CD1c-positive myeloid dendritic cell (primary cell): ENCODE results near the gene LGALS9B.
"Not testable (repeated sequence)": the region's sequence is repeated elsewhere in the genome, so short reads cannot be mapped to it uniquely, and the experiment has no call there.

ENCODE experiments used
- DNase-seq: peaks from one replicate; pipeline ENCODE4 v3.0.0-alpha.2; 2016; ENCODE audit errors: extremely low spot score

Gene LGALS9B

DNA sequence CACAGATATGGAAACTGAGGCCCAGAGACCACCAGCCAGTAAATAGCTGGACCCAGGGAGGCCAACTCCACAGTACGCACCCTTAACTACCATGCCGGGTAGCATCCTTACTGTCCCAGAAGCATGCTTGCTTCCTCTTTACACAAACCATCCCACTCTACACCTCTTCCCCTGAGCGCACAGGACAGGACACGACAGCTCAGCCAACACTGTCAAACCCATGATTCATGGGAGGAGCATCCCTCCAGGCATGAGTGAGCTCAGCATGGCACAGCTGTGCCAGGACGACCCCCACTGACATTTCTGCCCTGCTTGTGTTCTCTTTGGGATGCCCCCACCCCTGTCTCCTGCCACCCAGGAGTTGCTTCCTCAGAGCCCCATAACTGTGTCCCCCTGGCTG, 340 bp downstream of the LGALS9B start:
- DNase-seq = peak; percentile 57

DNA sequence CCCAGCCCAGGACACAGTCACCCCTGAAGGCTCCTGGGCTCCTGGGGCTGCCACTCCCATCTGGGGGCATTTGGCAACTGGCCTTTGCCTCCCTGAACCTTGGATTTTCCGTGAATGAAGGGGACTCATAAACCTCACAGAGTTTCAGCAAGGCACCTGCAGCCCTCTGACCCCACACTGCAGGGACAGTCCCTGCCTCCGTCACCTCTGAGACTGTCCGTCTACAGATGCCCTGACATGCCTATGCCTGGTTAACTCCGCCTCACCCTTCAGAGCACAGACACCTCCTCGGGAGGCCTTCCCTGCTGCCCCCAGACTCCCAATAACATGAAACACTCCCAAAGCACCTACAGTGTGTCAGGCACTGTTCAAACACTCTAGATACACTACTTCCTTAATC, 786 bp downstream of the LGALS9B start:
- DNase-seq = not testable (repeated sequence)

DNA sequence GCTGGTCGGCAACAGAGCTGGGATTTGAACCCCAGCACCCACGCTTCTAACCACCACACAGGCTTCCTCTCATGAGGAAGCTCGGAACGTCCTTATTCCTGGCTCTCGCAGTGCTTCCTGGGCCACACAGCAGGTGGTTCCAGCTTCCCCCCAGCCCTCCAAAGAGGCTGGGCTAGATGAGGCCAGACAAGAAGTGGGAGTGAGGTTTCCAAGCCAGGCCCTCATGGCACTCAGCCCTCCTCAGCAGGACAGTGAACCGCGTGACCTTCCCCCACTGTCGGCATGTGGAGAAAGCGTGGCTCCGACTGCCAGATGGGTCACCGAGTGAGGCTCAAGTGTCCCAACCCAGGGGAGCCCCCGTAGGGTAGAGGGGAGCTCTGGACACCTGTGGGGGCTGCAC, 1.8 kb downstream of the LGALS9B start:
- not testable (repeated sequence) for DNase-seq

DNA sequence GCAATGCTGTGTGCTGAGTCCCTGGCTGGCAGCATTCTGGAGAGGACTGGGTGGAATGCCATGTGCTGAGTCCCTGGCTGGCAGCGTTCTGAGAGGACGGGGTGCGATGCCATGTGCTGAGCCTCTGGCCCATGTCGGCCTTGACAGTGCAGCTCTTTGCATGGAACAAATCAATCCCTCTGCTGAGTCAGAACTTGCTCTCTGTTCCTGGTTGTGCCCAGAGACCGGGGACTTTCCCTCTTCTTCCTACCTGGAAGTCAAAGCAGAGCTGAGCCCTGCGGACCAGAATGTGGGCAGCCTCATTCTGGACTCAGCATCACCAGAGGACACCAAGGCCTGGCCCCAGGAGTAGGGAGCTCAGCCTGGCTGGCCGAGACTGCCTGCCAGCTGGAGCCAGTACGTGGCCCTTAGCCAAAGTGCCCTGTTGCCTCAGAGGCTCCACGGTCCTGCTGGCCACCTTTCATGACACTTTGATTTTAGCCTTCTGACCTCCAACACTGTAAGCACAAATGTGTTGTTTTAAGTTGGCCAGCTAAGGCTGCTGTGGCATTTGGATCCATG, 2.4 kb downstream of the LGALS9B start:
- DNase-seq = not testable (repeated sequence)

DNA sequence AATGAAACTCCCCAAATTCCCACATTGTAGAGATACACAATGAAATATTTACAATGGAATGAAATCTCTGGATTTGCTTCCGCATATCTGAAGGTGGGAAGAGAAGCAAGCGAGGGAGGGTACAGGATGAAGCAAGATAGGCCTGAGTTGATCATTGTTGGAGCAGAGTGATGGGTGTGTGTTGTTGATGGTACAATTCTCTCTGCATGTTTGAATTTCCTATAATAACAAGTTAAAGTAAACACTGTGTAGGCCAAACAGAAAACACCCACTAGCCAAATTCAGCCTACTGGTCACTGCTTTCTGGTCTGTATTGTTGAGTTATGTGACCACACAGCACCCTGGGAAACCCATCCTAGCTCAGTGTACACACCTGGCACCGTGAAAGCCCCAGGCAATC, 5.2 kb downstream of the LGALS9B start:
- DNase-seq = not testable (repeated sequence)

DNA sequence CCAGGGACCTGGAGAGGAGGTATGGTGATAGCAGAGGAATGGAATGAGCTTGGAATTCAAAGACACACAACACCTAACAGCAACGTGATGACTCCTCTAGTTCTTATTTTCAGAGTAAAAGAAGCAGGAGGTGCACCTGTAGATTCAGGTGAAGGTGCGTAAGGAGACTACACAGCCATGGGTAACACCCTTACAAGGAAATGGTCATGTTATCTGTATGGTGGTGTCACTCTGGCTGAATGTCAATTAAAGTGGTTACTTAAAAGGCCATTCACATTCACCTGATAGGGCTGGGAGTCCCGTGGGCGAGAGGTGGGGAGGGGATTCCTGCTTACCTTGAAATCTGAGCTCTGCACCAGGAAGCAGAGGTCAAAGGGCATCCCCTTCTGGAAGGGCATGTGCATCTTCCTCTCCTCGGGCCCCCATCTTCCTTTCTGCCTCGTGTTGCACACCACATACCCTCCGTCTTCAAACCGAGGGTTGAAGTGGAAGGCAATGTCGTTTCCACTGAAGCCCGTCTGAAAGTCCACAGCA, 9.4 kb downstream of the LGALS9B start:
- DNase-seq = not testable (repeated sequence)

DNA sequence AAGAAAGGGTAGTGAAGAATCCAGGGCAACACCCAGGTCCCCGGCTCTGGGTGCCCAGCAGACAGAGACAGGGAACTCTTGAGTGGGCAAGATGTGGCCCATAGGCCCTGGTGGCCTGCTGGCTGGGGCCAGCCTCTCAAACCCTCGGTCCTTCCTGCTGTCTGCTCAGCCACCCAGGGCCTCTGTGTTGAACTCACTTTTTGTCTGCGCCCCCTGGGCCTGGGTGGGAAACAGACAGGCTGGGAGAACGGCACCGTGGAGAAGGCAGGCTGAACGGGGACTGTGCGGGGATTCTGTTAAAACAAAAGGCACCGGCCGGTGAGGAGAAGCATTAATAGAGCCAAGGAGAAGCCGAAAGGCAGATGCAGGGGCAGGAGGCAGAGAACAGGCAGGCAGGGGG, 12.2 kb downstream of the LGALS9B start:
- DNase-seq = not testable (repeated sequence)

DNA sequence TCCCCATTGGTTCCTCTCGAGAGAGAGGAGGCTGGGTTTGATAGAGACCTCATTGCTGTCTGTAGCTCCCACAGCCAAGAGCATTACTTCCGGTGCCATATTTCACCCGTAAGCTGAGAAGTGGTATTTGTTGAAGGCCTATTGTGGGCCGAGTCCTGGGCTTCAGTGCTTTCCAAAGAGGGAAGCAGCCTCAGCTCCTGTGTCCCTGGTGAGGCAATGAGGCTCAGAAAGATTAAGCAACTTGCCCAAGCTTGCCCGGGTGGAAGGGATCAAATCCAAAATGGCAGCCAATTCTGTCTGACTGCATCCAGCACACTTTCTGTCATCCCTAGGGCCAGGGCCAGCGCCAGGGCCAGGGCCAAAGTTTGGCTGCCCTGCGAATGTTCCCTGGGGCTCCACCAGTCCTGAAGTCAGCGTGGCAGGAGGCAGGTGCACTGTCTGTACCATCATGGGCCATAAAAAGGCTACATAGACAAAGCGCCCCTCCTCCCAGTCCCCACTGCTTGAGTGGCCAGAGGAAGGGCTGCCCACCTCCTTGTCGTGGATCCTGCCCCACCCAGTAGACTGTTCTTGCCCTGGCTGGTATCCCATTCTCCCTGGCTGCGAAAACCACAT, 13.4 kb downstream of the LGALS9B start:
- not testable (repeated sequence) for DNase-seq

DNA sequence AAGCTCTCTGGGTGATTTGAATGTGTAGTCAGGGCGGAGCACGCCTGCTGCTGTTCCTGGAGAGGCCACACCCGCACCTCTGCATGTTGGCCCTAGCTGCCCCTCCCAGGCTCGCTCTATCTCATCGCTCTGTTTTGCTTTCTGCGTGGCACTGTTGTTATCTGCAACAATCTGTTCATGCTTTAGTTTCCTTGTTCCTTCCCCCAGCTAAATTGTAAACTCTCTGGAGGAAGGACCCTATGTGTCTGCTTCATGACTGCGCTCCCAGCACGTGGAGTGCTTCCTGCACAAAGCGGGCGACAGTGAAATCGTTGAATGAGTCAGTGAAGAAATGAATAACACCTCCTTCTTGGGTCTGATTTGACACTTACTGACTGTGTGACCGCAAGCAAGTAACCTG, 16.5 kb downstream of the LGALS9B start:
- DNase-seq = not testable (repeated sequence)

DNA sequence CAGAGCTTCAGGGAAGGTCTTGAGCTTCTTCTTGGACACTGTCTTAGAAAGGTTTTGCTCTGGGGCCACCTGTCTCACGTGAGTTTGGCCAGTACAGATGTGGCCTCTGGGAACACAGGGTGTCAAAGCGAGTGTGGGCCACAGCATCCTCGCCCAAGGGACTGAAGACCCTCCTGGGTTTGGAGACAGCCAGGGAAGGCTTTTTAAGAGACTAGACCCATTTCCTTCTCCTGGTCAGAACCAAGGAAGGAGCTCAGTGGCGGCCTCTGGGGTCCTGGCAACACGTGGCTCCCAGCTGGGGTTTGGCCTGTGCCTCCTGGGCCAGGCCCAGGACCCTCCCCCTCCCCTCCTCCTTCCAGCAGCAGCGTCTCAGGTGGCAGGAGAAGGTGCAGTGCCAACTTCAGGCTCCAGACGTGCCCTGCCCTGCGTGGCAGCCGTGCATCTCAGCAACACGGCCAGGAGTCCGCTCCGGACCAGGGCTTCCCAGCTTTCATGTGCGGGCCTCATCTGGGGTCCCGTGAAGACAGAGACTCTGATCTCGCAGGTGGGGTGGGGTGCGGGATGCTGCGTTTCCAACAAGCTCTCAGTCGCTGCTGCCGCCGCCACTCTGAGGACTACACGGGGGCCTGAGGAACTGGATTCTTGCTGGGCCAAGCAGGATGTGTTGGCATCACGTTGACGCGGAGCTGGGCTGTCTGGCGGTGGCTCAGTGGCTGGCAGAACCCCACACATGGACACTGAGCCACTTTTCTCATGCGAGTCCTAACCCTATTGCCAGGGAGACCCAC, 19.6 kb downstream of the LGALS9B start:
- DNase-seq = not testable (repeated sequence)

DNA sequence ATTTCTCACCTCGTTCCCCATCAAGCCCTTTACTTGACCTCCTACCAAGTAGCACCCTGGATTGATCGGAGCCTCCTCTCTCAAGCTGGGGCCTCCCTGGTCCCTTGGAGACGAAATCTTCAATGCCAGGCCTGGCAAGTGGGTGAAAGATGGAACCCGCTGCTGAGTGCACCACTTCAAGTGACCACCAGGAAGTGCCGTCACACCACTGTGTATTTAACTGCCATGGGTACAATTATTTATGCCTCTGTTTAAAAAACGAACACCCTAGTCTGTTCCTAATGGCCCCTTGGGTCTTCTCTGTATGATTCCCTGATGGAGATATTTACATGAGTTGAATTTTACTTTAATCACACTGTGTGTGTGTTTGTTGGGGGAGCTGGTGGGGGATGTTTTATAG, 20.4 kb downstream of the LGALS9B start:
- DNase-seq = not testable (repeated sequence)

DNA sequence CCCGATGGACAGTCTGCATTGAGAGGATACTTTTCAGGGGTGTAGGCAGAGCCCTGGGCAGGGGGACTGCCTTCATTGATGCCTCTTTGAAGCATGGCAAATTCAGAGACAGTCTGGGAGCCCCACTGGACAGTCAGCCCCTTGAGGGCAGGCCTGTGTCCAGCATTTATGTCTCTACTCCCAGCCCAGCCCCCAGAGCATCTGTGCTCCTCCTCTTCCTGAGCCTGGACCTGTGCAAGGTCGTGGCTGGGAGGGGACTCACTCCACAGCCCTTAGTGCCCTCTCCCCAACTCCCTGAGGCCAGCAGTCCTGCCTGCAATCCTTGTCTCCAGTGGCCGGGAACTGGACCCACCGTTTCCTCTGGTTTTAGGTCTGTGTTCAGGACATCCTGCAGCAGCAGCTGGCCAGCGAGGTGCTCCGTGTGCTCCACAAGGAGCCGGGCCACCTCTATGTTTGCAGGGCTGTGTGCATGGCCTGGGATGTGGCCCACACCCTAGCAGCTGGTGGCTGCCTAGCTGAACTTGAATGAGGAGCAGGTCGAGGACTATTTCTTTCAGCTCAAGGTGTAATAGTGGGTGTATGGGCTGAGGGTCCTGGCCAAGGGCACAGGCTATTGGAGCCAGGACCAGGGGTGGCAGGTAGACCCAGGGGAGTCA, 22.6 kb downstream of the LGALS9B start:
- not testable (repeated sequence) for DNase-seq

DNA sequence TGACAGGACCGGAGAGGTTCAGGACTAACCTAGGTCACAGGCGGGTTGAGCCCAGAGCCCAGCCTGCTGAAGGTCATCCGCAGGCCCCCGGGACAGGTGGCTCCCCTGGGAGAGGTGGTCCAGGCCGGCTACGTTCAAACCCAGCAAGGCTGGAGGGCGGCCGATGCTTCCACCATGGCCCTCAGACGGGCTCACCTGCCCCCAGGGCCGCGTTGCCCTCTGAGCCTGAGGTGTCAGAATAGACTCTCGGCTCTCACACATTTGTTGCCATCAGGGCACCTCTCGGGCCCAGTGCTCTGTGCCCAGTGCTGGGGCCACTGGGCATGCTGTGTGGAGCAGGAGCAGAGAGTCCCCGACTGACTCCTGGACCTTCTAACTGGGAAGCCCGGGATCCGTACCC, 23.2 kb downstream of the LGALS9B start:
- not testable (repeated sequence) for DNase-seq

DNA sequence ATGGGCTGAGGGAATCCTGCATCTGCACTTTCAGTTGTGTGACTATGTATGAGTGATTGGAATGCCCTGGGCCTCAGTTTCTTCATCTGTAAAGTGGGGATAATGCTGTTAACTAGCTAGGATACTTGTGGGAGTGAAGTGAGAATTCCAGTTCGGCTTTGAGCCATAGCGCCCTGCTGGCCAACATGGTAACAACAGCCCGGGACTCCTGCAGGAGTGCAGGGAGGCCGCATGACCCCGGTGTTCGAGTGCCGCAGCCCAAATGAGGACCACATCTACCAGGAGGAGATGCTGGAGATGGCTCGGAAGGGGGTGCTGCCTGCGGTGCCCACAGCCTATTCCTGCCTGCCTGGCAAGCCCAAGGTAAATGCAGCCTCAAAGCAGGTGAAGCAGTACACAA, 23.7 kb downstream of the LGALS9B start:
- not testable (repeated sequence) for DNase-seq

DNA sequence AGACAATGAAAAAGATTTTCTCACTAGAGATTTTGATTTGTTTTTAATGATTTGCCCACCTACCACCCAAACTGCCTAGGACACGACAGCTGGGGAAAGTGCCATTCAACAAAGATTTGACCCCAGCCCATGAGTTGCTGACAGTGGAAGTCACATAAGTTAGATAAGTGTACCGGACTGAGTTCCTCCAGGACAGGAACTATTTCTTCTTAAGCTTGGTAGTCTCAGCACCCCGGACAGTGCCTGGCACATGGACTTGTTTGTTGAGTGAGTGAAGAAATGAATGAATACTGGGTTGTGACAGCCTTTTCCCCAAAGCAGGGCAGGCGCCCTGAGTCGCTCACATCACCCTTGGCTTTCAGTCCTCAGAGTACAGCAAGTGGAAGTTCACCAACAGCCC, 26.7 kb downstream of the LGALS9B start:
- DNase-seq = not testable (repeated sequence)

DNA sequence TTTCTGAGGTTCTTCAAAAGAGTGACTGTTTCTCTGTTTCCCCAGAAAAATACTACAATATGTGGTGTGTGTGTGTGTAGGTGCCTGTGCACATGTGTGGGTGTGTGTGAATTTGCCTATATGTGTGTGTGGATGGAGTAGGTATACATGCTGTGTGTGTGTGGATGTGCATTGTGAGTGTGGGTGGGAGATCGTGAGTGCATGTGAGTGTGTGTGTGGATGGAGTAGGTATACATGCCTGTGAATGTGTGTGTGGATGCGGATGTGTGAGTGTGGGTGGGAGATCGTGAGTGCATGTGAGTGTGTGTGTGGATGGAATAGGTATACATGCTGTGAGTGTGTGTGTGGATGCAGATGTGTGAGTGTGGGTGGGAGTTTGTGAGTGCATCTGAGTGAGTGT, 32.2 kb downstream of the LGALS9B start:
- not testable (repeated sequence) for DNase-seq

DNA sequence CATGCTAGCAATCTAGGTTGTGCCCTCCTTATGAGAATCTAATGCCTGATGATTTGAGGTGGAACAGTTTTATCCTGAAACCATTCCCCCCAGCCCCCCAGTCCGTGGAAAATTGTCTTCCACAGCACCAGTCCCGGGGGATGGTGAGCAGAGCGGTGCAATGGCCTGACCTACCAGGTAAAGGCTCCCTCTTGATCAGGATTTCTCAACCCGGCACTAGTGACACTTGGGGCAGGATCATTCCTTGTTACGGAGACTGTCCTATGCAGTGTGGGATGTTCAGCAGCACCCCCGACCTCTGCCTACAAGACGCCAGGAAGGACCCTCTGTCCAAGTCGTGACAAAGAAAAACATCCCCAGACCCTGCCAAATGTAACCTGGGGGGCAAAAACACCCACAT, 34.0 kb downstream of the LGALS9B start:
- DNase-seq = not testable (repeated sequence)

DNA sequence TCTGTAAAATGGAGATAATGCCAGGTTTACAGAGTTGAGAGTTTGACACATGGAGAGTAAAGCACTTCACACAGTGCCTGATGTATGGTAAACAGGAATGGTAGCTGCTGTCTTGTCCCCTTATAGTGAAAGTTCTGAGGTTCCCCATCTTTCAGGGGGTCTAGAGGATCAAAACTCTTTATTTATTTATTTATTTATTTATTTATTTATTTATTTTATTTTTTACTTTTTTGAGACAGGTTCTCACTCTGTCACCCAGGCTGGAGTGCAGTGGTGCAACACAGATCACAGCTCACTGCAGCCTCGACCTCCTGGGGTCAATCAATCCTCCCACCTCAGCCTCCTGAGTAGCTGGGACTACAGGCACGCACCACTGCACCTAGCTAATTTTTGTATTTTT, 40.1 kb downstream of the LGALS9B start:
- DNase-seq = not testable (repeated sequence)

DNA sequence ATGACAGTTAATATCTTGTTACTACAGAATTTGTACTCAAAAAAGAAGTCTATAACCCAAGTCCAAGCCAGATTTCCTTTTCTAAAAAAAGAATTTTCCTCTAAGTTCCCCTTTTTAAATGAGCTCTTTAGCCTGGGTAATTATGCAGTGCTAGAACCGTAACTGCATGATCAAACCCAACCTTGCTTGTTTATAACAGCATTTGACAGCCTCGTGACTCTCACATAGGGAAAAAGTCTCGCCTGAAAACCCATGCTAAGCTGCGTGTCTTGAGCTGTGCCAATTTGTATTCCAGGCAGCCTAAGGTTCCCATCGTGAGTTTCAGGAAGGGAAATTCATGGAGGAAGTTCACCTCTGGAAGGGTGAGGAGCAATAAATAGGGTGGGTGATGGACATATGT, 44.5 kb downstream of the LGALS9B start:
- not testable (repeated sequence) for DNase-seq

DNA sequence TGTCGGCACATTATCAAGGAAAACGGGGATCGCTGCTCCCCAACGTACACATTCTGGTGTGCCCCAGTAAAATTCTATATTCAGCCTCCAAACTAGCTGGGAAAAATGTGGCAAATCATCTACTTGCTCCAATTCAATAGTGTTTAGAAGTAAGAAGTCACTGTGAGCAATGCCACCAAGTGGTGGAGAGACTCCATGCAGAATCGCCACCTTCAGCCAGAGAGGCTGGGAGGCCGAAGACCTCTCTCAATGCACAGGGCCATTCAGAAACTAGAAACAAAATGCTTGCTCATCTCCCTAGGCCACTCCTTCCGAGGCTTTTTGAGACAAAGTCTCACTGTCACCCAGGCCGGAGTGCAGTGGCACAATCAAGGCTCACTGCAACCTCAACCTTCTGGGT, 48.5 kb downstream of the LGALS9B start:
- DNase-seq = not testable (repeated sequence)

DNA sequence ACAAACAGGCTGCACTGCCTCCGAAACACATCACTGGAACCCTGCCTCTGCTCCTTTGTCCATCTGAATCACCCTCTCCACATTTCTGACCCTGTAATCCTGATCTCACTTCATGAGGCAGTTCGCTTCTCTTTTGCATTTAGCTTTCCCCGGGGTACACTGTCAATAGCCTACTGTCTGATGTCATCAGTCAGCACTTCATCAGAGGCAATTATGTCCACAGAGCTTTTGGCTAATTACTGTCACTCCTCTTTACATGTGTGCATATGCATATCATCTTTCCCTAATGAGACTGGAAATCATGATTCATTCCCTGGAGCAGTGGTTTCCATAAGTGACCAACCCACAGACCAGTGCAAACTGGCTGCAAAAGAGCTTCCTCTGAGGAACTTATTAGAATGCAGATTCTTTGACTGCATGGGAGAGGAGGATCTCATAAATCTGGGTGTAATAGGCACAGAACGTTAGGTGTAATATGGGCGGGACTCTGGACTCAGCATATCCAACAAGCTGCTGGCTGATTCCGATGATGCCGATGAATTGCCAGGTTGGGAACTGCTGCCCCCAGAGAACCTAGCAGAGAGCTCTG, 49.8 kb downstream of the LGALS9B start:
- DNase-seq = not testable (repeated sequence)
